Measurements from ENCODE around the gene FAM89B. TPM values are rescaled to one million over a fixed set of nuclear protein-coding genes. Genes with fewer than 3 reads are reported as not detected.
A peak's percentile ranks its signal among the peaks of the same experiment; 100 is the strongest.
"Not testable (repeated sequence)": the region's sequence is repeated elsewhere in the genome, so short reads cannot be mapped to it uniquely, and the experiment has no call there.

The FAM89B gene
- total and polyA plus RNA-seq, 4 donors, result 20.6 to 53.5 (median 44.4) TPM

DNA sequence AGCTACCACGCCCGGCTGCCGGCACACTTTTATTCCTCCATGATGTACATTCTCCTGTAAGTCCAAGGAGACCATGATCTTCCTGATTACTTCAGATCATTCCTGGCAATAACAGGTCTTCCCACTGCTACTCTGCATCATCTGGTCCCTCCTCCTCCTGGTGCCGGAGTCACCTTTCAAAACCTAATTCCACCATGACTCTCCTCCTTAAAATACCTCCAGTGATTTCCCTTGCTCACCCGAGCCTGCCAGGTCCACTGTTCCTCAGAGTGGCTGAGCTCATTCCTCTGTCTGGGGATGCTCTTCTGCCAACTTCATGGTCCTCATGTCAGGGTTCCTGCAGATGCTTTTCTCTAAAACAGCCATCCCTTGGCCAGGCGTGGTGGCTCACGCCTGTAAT, 10.3 kb upstream of the FAM89B start:
- ATAC-seq (ENCODE audit: insufficient read depth, low FRiP score), result no peak
- no peak overlapping the region for H3K9ac ChIP-seq (ENCODE audit: insufficient read depth in 1 of 2, low read length in 2 of 2)

DNA sequence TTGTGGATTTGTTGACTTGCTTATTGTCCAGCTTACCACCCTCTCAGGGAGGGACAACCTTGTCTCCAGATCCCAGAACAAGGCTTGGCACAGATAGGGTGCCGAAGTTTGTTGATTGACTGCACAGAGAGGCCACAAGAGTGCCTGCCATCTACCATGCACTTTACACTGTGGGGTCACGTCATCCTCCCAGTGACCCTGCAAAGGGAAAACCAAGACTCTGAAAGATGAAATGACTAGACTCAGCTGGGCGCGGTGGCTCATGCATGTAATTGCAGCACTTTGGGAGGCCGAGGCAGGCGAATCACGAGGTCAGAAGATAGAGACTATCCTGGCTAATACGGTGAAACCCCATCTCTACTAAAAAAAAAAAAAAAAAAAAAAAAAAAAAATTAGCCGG, 9.6 kb upstream of the FAM89B start:
- DNase-seq (no peak), ATAC-seq (ENCODE audit: insufficient read depth, low FRiP score) (no peak)
- no peak overlapping the region for H3K27ac ChIP-seq (ENCODE audit: low read depth in 1 of 2, low read length in 1 of 2)
- no peak overlapping the region for H3K4me3 ChIP-seq
- H3K9ac ChIP-seq (ENCODE audit: insufficient read depth in 1 of 2, low read length in 2 of 2), result no peak overlapping the region
- H3K36me3 ChIP-seq (ENCODE audit: control insufficient read depth in 4 of 4, insufficient read depth in 4 of 4, low read length in 4 of 4), result peaks cover 0 to 2% (median 0%) of the 10 kb centered on the region in 4 donors
- H3K27me3 ChIP-seq (ENCODE audit: control insufficient read depth in 3 of 3, insufficient read depth in 3 of 3, low read length in 2 of 3), result peaks cover 0 to 2% (median 0%) of the 10 kb centered on the region in 3 donors
- H3K4me1 ChIP-seq (ENCODE audit: control insufficient read depth in 5 of 5, insufficient read depth in 5 of 5, low read length in 5 of 5), result peaks cover 0 to 34% (median 22%) of the 10 kb centered on the region in 5 donors
- TF ChIP-seq, protein P1, sequence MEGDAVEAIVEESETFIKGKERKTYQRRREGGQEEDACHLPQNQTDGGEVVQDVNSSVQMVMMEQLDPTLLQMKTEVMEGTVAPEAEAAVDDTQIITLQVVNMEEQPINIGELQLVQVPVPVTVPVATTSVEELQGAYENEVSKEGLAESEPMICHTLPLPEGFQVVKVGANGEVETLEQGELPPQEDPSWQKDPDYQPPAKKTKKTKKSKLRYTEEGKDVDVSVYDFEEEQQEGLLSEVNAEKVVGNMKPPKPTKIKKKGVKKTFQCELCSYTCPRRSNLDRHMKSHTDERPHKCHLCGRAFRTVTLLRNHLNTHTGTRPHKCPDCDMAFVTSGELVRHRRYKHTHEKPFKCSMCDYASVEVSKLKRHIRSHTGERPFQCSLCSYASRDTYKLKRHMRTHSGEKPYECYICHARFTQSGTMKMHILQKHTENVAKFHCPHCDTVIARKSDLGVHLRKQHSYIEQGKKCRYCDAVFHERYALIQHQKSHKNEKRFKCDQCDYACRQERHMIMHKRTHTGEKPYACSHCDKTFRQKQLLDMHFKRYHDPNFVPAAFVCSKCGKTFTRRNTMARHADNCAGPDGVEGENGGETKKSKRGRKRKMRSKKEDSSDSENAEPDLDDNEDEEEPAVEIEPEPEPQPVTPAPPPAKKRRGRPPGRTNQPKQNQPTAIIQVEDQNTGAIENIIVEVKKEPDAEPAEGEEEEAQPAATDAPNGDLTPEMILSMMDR (IDR thresholded peaks at IDR 0.05; ENCODE audit: control extremely low read depth, extremely low read depth), result no peak
- H3K9me3 ChIP-seq (ENCODE audit: control insufficient read depth in 4 of 4, insufficient read depth in 3 of 4, low read length in 3 of 4), result no peaks in the 10 kb centered on the region
- WGBS, 2 donors, result 84 to 97% methylated on average over 9 of the region's 9 CpGs

More for the DNA sequence above, 10.3 kb upstream of the FAM89B start:
- no peaks in the 10 kb centered on the region for H3K9me3 ChIP-seq (ENCODE audit: control insufficient read depth in 4 of 4, insufficient read depth in 3 of 4, low read length in 3 of 4)
- no peak overlapping the region for H3K4me3 ChIP-seq
- TF ChIP-seq, protein P1 (IDR thresholded peaks at IDR 0.05; ENCODE audit: control extremely low read depth, extremely low read depth), result no peak
- peaks cover 0 to 2% (median 0%) of the 10 kb centered on the region in 3 donors for H3K27me3 ChIP-seq (ENCODE audit: control insufficient read depth in 3 of 3, insufficient read depth in 3 of 3, low read length in 2 of 3)
- WGBS, 2 donors, result 92 to 96% methylated on average over 7 of the region's 7 CpGs
- no peak overlapping the region for H3K27ac ChIP-seq (ENCODE audit: low read depth in 1 of 2, low read length in 1 of 2)
- H3K4me1 ChIP-seq (ENCODE audit: control insufficient read depth in 5 of 5, insufficient read depth in 5 of 5, low read length in 5 of 5), result peaks cover 0 to 38% (median 24%) of the 10 kb centered on the region in 5 donors
- peaks cover 0 to 2% (median 0%) of the 10 kb centered on the region in 4 donors for H3K36me3 ChIP-seq (ENCODE audit: control insufficient read depth in 4 of 4, insufficient read depth in 4 of 4, low read length in 4 of 4)
- no peak for DNase-seq

DNA sequence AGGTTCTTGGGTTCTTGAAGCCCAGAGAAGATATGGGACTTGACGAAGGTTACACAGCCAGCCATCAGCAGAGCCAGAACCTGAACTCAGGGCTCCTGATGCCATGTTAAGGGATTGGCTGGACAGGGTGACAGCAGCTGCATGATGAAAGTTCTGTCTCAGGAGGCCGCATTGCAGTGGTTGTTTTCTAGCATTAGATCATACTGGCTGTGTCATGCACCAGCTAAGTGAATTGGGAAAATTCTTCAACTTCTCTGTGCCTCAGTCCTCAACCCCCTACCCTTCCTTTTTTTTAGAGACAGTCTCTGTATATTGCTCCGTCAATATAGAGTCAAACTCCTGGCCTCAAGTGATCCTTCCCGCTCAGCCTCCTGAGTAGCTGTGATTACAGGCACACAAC, 8.7 kb upstream of the FAM89B start:
- no peaks in the 10 kb centered on the region for H3K9me3 ChIP-seq (ENCODE audit: control insufficient read depth in 4 of 4, insufficient read depth in 3 of 4, low read length in 3 of 4)
- no peak overlapping the region for H3K9ac ChIP-seq (ENCODE audit: insufficient read depth in 1 of 2, low read length in 2 of 2)
- TF ChIP-seq, protein P1 (IDR thresholded peaks at IDR 0.05; ENCODE audit: control extremely low read depth, extremely low read depth), result no peak
- peaks cover 0 to 2% (median 0%) of the 10 kb centered on the region in 3 donors for H3K27me3 ChIP-seq (ENCODE audit: control insufficient read depth in 3 of 3, insufficient read depth in 3 of 3, low read length in 2 of 3)
- WGBS, 2 donors, result 96 to 98% methylated on average over 4 of the region's 4 CpGs
- no peak overlapping the region for H3K27ac ChIP-seq (ENCODE audit: low read depth in 1 of 2, low read length in 1 of 2)
- peaks cover 0 to 4% (median under 1%) of the 10 kb centered on the region in 4 donors for H3K36me3 ChIP-seq (ENCODE audit: control insufficient read depth in 4 of 4, insufficient read depth in 4 of 4, low read length in 4 of 4)
- ATAC-seq (ENCODE audit: insufficient read depth, low FRiP score) (no peak), DNase-seq (no peak)
- no peak overlapping the region for H3K4me3 ChIP-seq
- H3K4me1 ChIP-seq (ENCODE audit: control insufficient read depth in 5 of 5, insufficient read depth in 5 of 5, low read length in 5 of 5), result peaks cover 0 to 35% (median 25%) of the 10 kb centered on the region in 5 donors

DNA sequence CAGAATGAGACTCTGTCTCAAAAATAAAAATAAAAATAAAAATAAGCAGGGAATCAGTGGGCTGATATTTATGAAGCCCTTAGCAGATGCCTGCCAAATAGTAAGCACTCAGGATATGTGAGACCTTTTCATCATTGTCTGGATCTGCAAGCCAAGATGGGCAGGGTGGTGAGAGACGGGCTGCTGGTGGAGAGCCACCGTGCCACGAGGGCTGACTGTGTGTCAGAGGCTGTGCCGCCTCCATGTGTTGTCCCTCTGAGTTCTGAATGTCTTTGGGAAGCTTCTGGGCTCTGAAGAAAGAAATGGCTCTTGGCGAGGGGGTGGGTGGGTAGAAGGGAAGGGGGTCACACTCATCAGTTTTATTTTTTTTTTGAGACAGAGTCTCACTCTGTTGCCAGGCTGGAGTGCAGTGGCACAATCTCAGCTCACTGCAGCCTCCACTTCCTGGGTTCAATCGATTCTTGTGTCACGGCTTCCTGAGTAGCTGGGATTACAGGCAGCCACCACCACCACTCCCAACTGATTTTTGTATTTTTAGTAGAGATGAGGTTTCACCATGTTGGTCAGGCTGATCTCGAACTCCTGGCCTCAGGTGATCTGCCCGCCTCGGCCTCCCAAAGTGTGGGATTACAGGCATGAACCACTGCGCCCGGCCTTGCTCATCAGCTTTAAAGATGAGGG, 7.3 kb upstream of the FAM89B start:
- 74 to 80% methylated on average over 12 of the region's 12 CpGs for WGBS, 2 donors
- ATAC-seq (ENCODE audit: insufficient read depth, low FRiP score); H3K9me3 ChIP-seq (ENCODE audit: control insufficient read depth in 4 of 4, insufficient read depth in 3 of 4, low read length in 3 of 4); H3K27me3 ChIP-seq (ENCODE audit: control insufficient read depth in 3 of 3, insufficient read depth in 3 of 3, low read length in 2 of 3); DNase-seq; H3K4me3 ChIP-seq; H3K9ac ChIP-seq (ENCODE audit: insufficient read depth in 1 of 2, low read length in 2 of 2); H3K36me3 ChIP-seq (ENCODE audit: control insufficient read depth in 4 of 4, insufficient read depth in 4 of 4, low read length in 4 of 4): not testable (repeated sequence)
- Histone ChIP-seq H3K27ac (ENCODE audit: low read depth in 1 of 2, low read length in 1 of 2) (peak overlapping the region in 1 of 2 donors; percentile 51), H3K4me1 (ENCODE audit: control insufficient read depth in 5 of 5, insufficient read depth in 5 of 5, low read length in 5 of 5) (peaks cover 0 to 33% (median 22%) of the 10 kb centered on the region in 5 donors)

All from lung (tissue), 12 donors.